GM10847 (cell line): ENCODE results near the gene CXCL12.

Experiments used
- POLR2A ChIP-seq: IDR thresholded peaks from 2 replicates; pipeline ENCODE4 v1.6.1; 2011; ENCODE audit not compliant: insufficient read length; ENCODE audit errors: extremely low read depth

The CXCL12 gene

GRCh38 chr10:44382131-44382858 is 2.6 kb downstream of the CXCL12 start:
- no peak for TF ChIP-seq POLR2A

GRCh38 chr10:44380829-44381600 is 3.9 kb downstream of the CXCL12 start:
- no peak for TF ChIP-seq POLR2A

GRCh38 chr10:44379907-44380306 is 5.0 kb downstream of the CXCL12 start:
- no peak for TF ChIP-seq POLR2A

GRCh38 chr10:44378626-44379025 is 6.3 kb downstream of the CXCL12 start:
- no peak for TF ChIP-seq POLR2A

GRCh38 chr10:44377651-44378310 is 7.1 kb downstream of the CXCL12 start:
- no peak for TF ChIP-seq POLR2A

GRCh38 chr10:44376472-44377099 is 8.3 kb downstream of the CXCL12 start:
- TF ChIP-seq POLR2A, result no peak

GRCh38 chr10:44374155-44374554 is 10.7 kb downstream of the CXCL12 start:
- TF ChIP-seq POLR2A, result no peak

- no peak for TF ChIP-seq POLR2A
Observed at GRCh38 chr10:44373341-44373995, 11.4 kb downstream of the CXCL12 start.

- TF ChIP-seq POLR2A, result no peak
Observed at GRCh38 chr10:44372181-44372580, 12.7 kb downstream of the CXCL12 start.

- no peak for TF ChIP-seq POLR2A
Observed at GRCh38 chr10:44370731-44371248, 14.1 kb downstream of the CXCL12 start.

- no peak for TF ChIP-seq POLR2A
Observed at GRCh38 chr10:44369854-44370253, 15.0 kb downstream of the CXCL12 start.

- TF ChIP-seq POLR2A, result no peak
Observed at GRCh38 chr10:44369296-44369695, 15.6 kb downstream of the CXCL12 start.

GRCh38 chr10:44368637-44369036 is 16.3 kb downstream of the CXCL12 start:
- no peak for TF ChIP-seq POLR2A

GRCh38 chr10:44366941-44367630 is 17.8 kb downstream of the CXCL12 start:
- no peak for TF ChIP-seq POLR2A

- no peak for TF ChIP-seq POLR2A
Observed at GRCh38 chr10:44364566-44364965, 20.3 kb downstream of the CXCL12 start.

- TF ChIP-seq POLR2A, result no peak
Observed at GRCh38 chr10:44363716-44364115, 21.2 kb downstream of the CXCL12 start.
